Endothelial cell of umbilical vein (primary cell): Measurements from ENCODE around the gene GDI2.

Source experiments
- EZH2 ChIP-seq: IDR thresholded peaks from 2 replicates; pipeline ENCODE4 v1.6.1; 2012; ENCODE audit warnings: borderline replicate concordance, low read depth, mild to moderate bottlenecking, moderate library complexity, low read length, inconsistent platforms; ENCODE audit not compliant: severe bottlenecking
- GATA2 ChIP-seq: IDR thresholded peaks from 2 replicates; pipeline ENCODE4 v1.7.0; 2011; ENCODE audit warnings: low read depth, mild to moderate bottlenecking, moderate library complexity, mixed read lengths, low read length; ENCODE audit not compliant: insufficient read length, insufficient read depth
- MYC ChIP-seq: IDR thresholded peaks from one replicate; pipeline ENCODE4 v1.6.1; 2011; ENCODE audit warnings: mild to moderate bottlenecking, low read depth, low read length
- POLR2A ChIP-seq: IDR thresholded peaks from 2 replicates; pipeline ENCODE4 v1.6.1; 2012; ENCODE audit warnings: low read depth, mild to moderate bottlenecking, control low read depth, low read length
- TF ChIP-seq, protein P1 (sequence below), 2 donors: IDR thresholded peaks; 1 replicate in 1 of 2; 2 replicates in 1 of 2; pipeline ENCODE4 v1.5.1; 2011; ENCODE audit warnings: low read length in 2 of 2, mild to moderate bottlenecking in 2 of 2, moderate library complexity in 2 of 2, control low read depth in 1 of 2, inconsistent platforms in 1 of 2, low read depth in 1 of 2; ENCODE audit not compliant: insufficient read depth in 1 of 2; ENCODE audit errors: extremely low read depth in 1 of 2

DNA sequence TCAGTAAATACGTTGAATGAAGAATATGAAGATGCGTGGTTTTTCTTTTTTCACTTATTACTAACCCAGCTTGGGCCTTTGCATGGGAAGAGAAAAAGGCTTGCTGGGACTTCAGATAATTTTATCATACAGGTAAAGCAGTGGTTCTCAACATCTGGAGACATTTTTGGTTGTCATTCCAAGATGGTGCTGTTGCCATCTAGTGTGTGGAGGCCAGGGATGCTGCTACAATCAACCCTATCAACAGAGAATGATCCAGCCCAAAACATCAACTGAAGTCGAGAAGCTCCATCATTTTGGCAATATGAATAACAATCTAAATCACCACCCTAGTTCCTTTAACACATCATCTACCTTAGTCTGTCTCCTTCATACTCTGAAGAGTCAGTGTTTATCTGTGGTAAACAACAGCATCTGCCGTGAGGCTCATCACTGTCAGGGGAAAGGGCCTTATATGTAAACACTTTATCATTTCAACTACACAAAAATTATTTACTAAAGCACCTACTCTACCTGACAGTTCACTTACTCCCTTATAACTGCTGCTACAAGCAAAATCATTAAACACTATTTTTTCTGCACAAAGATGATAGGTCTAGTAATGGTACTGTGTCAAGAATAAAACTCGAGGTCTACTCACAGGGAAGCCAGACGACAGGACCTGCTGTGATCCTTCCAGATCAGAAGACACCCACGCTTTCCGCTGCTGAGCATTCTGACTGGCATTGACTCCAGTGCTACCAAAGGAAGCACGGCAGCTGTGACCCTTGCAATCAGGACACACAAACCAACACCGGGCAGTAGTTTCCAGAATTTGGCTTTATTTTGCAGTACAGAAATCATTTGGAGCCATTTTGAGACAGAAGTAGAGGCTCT, 48.6 kb downstream of the GDI2 start:
- no peak for TF ChIP-seq EZH2
- TF ChIP-seq POLR2A: no peak
- TF ChIP-seq GATA2: no peak
- TF ChIP-seq, protein P1, sequence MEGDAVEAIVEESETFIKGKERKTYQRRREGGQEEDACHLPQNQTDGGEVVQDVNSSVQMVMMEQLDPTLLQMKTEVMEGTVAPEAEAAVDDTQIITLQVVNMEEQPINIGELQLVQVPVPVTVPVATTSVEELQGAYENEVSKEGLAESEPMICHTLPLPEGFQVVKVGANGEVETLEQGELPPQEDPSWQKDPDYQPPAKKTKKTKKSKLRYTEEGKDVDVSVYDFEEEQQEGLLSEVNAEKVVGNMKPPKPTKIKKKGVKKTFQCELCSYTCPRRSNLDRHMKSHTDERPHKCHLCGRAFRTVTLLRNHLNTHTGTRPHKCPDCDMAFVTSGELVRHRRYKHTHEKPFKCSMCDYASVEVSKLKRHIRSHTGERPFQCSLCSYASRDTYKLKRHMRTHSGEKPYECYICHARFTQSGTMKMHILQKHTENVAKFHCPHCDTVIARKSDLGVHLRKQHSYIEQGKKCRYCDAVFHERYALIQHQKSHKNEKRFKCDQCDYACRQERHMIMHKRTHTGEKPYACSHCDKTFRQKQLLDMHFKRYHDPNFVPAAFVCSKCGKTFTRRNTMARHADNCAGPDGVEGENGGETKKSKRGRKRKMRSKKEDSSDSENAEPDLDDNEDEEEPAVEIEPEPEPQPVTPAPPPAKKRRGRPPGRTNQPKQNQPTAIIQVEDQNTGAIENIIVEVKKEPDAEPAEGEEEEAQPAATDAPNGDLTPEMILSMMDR (IDR thresholded peaks at IDR 0.05; ENCODE audit: extremely low read depth in 1 of 2, insufficient read depth in 1 of 2, low read depth in 1 of 2, low read length in 2 of 2): no peak
- TF ChIP-seq MYC: no peak
